Kidney capillary endothelial cell (primary cell): ENCODE data around the gene GTPBP3.
"Not testable (repeated sequence)": the region's sequence is repeated elsewhere in the genome, so short reads cannot be mapped to it uniquely, and the experiment has no call there.

Source experiments
- DNase-seq: peaks from one replicate; pipeline ENCODE4 v3.0.0-alpha.2; 2018; ENCODE audit warnings: low spot score

The GTPBP3 gene

DNA sequence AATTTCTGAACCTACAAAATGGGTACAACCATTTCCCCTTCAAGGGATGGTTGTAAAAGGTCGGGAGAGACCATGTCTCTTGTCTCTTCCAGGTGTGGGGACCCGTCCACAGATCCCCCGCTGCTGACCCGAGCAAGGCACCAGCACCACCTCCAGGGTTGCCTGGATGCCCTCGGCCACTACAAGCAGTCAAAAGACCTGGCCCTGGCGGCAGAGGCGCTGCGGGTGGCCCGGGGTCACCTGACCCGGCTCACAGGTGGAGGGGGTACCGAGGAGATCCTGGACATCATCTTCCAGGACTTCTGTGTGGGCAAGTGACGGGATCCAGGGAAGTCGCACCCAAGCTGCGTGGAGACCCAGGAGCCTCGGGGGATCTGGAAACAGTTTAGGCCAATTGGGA lies 4.0 kb downstream of the GTPBP3 start:
- DNase-seq = no peak

DNA sequence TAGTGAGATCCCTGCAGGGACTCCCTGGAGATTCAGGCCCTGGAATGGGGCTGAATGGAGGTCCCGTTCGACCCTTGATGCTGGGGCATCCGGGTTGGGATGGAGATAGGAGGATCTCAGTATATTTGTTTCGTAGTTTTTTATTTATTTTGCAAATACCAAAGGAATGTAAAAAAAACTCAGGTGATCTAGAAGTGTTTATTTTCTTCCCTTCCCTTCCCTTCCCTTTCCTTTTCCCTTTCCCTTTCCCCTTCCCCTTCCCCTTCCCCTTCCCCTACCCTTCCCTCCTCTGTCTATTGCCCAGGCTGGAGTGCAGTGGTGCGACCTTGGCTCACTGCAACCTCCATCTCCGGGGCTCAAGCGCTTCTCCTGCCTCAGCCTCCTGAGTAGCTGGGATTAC lies 4.5 kb downstream of the GTPBP3 start:
- DNase-seq = no peak

GRCh38 chr19:17346109-17346671 lies 8.8 kb downstream of the GTPBP3 start:
- DNase-seq = peak; percentile 71

- DNase-seq = peak; percentile 78
Observed at GRCh38 chr19:17347361-17347760, 10.0 kb downstream of the GTPBP3 start.

DNA sequence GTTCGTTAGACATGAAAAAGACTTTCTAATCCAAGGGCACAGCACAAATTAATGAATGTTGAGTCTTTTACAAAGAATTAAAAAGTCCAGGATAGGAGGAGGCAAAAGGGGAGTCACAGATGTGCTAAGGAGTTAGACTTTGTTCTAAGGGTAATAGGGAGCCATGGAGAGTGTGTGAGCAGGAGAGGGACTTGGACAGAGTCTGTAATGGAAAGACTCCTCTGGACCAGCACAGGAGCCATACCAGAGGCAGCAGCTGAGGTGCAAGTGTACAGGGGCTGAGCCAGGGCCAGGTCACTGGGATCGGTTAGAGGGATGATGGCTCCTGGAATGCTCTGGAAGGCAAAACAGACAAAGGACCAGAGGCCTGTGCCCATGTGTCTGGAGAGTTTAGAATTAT lies 10.5 kb downstream of the GTPBP3 start:
- no peak for DNase-seq

DNA sequence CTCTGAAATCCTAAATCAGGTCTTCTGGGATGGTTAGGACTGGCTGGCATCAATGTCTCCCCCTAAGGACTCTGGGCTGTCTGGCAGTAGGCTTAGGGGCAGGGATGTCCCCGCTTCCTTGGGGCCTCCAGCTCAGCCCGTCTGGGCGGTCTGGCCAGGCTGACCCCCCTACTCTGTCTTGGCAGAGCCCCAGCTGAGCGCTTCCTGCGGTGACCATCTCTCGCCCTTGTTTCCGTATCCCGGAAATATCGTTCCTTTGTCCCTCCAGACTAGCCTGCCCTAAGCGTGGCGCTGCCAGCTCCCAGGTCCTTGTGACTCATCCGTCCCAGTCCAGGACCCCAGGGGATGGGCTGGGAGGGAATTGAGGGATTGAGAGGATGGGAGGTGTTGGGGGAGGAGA lies 11.3 kb downstream of the GTPBP3 start:
- peak; percentile 98 for DNase-seq

- no peak for DNase-seq
Observed at GRCh38 chr19:17351815-17352435, 14.6 kb downstream of the GTPBP3 start.

- DNase-seq = peak; percentile 76
Observed at GRCh38 chr19:17352608-17353280, 15.4 kb downstream of the GTPBP3 start.

DNA sequence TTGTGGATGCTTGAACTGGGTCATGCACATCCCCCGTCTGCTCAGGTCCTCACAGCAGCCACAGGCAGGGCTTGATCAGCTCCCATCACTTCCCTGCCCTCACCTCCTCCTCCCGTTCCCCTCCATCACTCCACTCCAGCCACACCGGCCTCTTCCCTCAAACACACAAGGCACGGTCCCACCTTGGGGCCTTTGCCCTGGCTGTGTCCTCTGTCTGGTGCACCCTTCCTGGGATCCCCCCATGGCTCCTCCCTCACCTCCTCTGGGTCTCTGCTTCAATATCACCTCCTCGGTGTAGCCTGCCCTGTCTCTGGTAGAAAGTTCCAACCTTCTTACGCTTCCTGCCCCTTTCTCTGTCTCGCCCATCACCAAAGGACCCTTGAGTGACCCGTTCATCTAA lies 16.0 kb downstream of the GTPBP3 start:
- DNase-seq = no peak

DNA sequence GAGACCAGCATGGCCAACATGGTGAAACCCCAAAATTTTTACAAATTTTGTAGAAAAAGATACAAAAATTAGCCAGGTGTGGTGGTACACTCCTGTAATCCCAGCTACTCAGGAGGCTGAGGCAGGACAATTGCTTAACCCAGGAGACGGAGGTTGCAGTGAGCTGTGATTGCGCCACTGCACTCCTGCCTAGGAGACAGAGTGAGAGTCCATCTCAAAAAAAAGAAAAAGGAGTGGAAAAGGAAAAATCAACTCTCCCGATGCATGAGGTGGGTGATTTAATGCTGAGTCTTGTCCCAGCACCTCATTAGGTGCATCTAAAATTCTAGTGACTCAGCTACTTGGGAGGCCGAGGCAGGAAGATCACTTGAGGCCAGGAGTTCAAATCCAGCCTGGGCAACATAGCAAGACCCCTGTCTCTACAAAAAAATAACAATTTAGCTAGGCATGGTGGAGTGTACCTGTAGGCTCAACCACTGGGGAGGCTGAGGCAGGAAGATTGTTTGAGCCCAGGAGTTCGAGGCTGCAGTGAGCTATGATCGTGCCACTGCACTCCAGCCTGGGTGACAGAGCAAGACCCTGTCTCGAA lies 19.8 kb downstream of the GTPBP3 start:
- no peak for DNase-seq

DNA sequence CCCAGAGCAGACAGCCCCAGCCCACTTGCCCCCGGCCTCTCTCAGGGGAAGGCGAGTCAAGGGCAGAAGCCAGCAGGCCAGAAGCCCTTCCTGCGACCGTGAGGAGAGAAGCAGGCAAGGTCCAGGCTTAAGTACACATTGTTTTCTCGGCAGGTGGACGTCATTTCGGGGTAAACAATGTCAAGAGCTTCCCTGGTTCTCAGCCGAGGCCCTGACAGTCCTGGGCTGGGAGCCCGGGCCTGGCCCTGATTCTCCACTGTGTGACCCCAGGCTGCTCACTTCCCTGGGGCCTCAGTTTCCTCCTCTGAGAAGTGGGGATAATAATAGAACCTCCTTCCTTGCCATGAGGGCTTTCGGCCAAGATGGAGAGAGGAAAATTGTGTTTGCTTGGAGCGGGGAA lies 20.4 kb downstream of the GTPBP3 start:
- no peak for DNase-seq

GRCh38 chr19:17358395-17358794 lies 21.0 kb downstream of the GTPBP3 start:
- no peak for DNase-seq

DNA sequence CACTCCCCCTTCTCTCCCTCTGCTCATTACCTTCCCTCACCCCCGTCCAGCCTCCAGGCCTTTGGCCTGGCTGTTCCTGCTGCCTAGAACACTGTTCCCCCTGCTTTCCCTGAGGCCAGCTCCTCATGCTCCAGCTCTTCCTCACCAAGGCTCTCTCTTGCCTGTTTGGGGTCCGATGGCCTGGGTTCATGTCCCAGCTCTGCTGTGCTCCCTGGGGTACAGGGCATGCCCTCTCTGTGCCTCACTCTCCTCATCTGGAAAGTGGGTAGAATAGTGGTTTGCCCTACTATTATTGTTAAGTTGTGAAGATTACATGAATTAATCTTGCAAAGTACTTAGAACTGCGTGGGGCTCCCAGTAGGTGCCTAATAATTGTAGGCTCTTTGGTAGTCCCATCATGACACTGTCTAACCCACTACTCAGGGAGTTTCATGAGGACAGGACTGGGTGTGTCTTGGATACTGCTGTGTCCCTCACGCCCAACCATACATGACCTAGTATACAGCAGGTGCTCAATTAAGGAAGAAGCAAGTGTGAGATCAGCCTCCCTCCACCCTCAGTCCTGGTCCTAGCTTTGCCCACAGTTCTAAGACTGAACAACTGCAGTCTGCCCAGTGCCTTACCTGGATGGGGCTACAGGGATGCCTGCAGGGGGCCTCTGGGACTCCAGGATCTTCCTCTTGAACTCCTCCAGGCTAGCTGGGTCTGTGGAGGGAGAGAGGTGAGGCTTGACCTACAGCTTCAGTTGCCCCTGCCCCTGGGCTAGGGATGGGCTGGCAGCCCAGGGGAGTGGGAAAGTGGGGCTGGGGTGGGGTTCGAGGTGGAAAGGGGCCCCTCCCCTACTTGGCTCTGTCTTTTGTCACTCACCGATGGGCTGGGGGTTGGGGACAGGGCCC lies 22.8 kb downstream of the GTPBP3 start:
- no peak for DNase-seq

DNA sequence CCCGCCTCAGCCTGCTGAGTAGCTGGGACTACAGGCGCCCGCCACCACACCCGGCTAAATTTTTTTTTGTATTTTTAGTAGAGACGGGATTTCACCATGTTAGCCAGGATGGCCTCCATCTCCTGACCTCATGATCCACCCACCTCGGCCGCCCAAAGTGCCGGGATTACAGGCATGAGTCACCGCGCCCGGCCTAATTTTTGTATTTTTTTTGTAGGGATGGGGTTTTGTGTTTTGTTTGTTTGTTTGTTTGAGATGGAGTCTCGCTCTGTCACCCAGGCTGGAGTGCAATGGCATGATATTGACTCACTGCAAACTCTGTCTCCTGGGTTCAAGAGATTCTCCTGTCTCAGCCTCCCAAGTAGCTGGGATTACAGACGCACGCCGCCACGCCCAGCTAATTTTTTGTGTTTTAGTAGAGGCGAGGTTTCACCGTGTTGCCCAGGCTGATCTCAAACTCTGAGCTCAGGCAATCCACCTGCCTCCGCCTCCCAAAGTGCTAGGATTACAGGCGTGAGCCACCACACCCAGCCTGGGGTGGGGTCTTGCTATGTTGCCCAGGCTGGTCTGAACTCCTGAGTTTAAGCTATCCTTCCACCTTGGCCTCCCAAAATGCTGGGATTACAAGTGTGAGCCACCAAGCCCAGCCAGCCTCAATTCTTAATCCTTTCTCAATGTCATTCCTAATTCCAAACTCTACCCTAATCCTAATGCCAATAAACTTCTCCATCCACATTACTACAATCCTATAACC lies 26.7 kb downstream of the GTPBP3 start:
- DNase-seq = not testable (repeated sequence)

- DNase-seq = no peak
Observed at GRCh38 chr19:17365361-17365760, 28.0 kb downstream of the GTPBP3 start.

- DNase-seq = peak; percentile 61
Observed at GRCh38 chr19:17370026-17370587, 32.8 kb downstream of the GTPBP3 start.

DNA sequence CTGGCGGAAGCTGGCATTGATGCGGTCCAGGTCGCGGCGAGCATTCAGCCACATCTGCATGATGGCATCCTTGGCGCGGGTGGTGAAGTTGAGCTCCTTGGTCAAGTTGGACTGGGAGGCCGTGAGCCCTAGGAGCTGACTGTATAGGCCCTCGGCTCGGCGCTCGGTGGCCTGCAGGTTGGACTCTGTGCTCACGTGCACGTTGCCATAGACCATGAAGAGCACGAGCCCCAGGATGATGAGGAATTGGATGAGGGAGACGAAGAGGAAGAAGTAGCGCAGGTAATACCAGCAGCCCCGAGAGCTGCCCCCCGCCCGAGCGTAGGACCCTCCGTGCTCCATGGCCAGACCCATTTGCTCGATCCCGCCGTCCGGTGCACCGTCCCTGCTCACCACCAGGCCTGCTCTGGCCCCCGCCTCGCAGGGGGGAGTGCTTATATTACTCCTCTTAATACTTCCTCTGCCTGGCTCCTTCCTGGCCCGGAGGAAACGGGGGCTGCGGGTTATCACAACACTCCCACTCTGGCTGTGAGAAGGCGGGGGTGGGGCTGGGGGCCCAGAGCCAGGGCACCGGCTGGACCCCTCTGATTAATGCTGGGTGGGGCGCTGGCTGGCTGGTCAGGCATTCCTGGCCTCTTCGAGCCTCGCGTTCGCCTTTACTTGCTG lies 39.7 kb downstream of the GTPBP3 start, which contains the start of gene PLVAP:
Gene PLVAP (minus strand): TSS at position 408 of the 666 bp plus-strand sequence. CDS start 54 bp downstream, at position 354.
- peak; percentile 80 for DNase-seq

- DNase-seq = no peak
Observed at GRCh38 chr19:17378271-17378670, 40.9 kb downstream of the GTPBP3 start.

GRCh38 chr19:17379221-17379631 lies 41.9 kb downstream of the GTPBP3 start:
- DNase-seq = no peak

DNA sequence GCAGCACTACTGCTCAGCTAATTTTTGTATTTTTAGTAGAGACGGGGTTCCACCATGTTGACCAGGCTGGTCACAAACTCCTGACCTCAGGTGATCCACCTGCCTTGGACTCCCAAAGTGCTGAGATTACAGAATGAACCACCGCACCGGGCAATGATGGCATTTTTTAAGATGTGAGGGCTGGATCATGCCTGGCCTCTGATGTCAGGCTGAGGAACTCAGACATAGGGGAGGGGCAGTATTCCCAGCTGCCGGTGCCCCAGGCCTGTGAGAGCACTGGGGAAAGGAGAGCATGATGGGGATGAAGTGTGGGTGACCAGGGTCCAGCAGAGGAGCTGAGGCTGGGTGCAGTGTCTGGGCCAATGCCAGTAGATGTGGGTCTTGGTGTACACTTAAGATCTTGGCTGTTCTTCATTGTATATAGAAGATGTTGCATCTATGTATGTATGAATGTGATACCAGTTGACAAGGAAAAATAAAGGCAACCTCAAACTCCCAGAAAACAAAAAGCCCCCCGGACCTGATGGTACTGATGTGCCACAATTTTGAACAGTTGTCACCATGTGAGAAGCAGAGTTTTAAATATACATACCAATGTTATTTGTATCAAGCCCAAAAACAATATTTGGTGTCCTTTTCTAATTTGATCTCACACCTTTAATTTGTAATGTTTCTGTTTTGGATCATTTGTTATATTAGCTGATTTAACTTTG lies 43.2 kb downstream of the GTPBP3 start:
- no peak for DNase-seq
